NOMO-1 treated with DMSO at 0.1 percent for 48 hours (cell line): ENCODE measurements around the gene NELFB.
A peak's percentile ranks its signal among the peaks of the same experiment; 100 is the strongest.

Experiments used
- DNase-seq: peaks from one replicate; lab custom pipeline; 2025; ENCODE audit not compliant: unreplicated experiment; lab: John Stamatoyannopoulos, UW

Gene NELFB

GRCh38 chr9:137254624-137255447 is at the start of gene NELFB:
TSS of gene NELFB (plus strand) at chr9:137255327.
- DNase-seq: peak; percentile 86

- DNase-seq: no peak
Measured at GRCh38 chr9:137206602-137207001, 48.5 kb upstream of the NELFB start.

- no peak for DNase-seq
Measured at GRCh38 chr9:137211532-137211931, 43.6 kb upstream of the NELFB start.

GRCh38 chr9:137212520-137212919 is 42.6 kb upstream of the NELFB start:
- no peak for DNase-seq

GRCh38 chr9:137213160-137214060 is 41.7 kb upstream of the NELFB start:
- no peak for DNase-seq

- DNase-seq: no peak
Measured at GRCh38 chr9:137214620-137215019, 40.5 kb upstream of the NELFB start.

GRCh38 chr9:137215196-137215986 is 39.7 kb upstream of the NELFB start:
- DNase-seq: no peak

- no peak for DNase-seq
Measured at GRCh38 chr9:137216188-137216965, 38.8 kb upstream of the NELFB start.

- no peak for DNase-seq
Measured at GRCh38 chr9:137217276-137218211, 37.6 kb upstream of the NELFB start.

- no peak for DNase-seq
Measured at GRCh38 chr9:137218212-137218753, 36.8 kb upstream of the NELFB start.

- DNase-seq: no peak
Measured at GRCh38 chr9:137218754-137219271, 36.3 kb upstream of the NELFB start.

- DNase-seq: no peak
Measured at GRCh38 chr9:137219757-137220316, 35.3 kb upstream of the NELFB start.

GRCh38 chr9:137220317-137221094 is 34.6 kb upstream of the NELFB start:
- DNase-seq: no peak

- no peak for DNase-seq
Measured at GRCh38 chr9:137221095-137221505, 34.0 kb upstream of the NELFB start.

GRCh38 chr9:137221506-137222111 is 33.5 kb upstream of the NELFB start:
- DNase-seq: no peak

- no peak for DNase-seq
Measured at GRCh38 chr9:137222190-137223077, 32.7 kb upstream of the NELFB start, which contains the start of gene RNF208. TSS of gene RNF208 (minus strand) at chr9:137222240. CDS start at chr9:137221212, 1,028 bp downstream.
